CD14-positive monocyte (primary cell): ENCODE results near the gene HSPA1L. TPM values are rescaled to one million over a fixed set of nuclear protein-coding genes. Genes with fewer than 3 reads are reported as not detected.

Experiments used
- DNase-seq, 3 donors: peaks; one replicate each; pipeline ENCODE4 v3.0.0-alpha.2; 2011 to 2022
- H2AFZ ChIP-seq: 2 replicates; pipeline ENCODE4 v1.6.0; 2012; ENCODE audit warnings: mild to moderate bottlenecking, low read depth, low read length, inconsistent platforms; ENCODE audit not compliant: insufficient read depth, poor library complexity, severe bottlenecking
- H3K27ac ChIP-seq, 2 donors: 1 replicate in 1 of 2; 2 replicates in 1 of 2; pipeline ENCODE4 v1.5.1; 2012 to 2013; ENCODE audit warnings: low read length in 2 of 2, control low read depth in 1 of 2, inconsistent platforms in 1 of 2, low read depth in 1 of 2, mild to moderate bottlenecking in 1 of 2
- H3K27me3 ChIP-seq, 2 donors: one replicate each; pipeline versions ENCODE4 v1.6.0 to v1.6.1; 2011 to 2013; ENCODE audit warnings: low read length in 2 of 2; ENCODE audit not compliant: control insufficient read depth in 2 of 2, insufficient read depth in 2 of 2
- H3K36me3 ChIP-seq, 2 donors: replicated peaks in 1 of 2; 1 replicate in 1 of 2; 2 replicates in 1 of 2; pipeline versions ENCODE4 v1.5.1 to v1.6.1; 2012 to 2013; ENCODE audit warnings: low read length in 2 of 2, control low read depth in 1 of 2, inconsistent platforms in 1 of 2, mild to moderate bottlenecking in 1 of 2; ENCODE audit not compliant: insufficient read depth in 2 of 2, control insufficient read depth in 1 of 2
- H3K4me1 ChIP-seq, 2 donors: 1 replicate in 1 of 2; 2 replicates in 1 of 2; pipeline versions ENCODE4 v1.5.1 to v1.6.1; 2012 to 2013; ENCODE audit warnings: low read length in 2 of 2, control low read depth in 1 of 2, inconsistent platforms in 1 of 2, mild to moderate bottlenecking in 1 of 2, moderate library complexity in 1 of 2; ENCODE audit not compliant: insufficient read depth in 2 of 2, control insufficient read depth in 1 of 2
- H3K4me2 ChIP-seq: replicated peaks from 2 replicates; pipeline ENCODE3; 2012; ENCODE audit warnings: low read length, moderate library complexity, mild to moderate bottlenecking; ENCODE audit not compliant: poor library complexity, severe bottlenecking; ENCODE audit errors: extremely low read depth
- H3K4me3 ChIP-seq, 3 experiments: fragments of 200-600 bp in 1 of 3; sonication (generic) in 1 of 3; replicated peaks in 1 of 3; 1 replicate in 2 of 3; 2 replicates in 1 of 3; pipeline ENCODE4 v1.5.1; 2011 to 2013; ENCODE audit warnings: low read length in 3 of 3, mild to moderate bottlenecking in 3 of 3, control low read depth in 2 of 3, low read depth in 2 of 3, inconsistent platforms in 1 of 3, moderate library complexity in 1 of 3
- H3K79me2 ChIP-seq: 2 replicates; pipeline ENCODE4 v1.6.0; 2012; ENCODE audit warnings: mild to moderate bottlenecking, control low read depth, inconsistent platforms, low read length, moderate library complexity; ENCODE audit not compliant: insufficient read depth
- H3K9ac ChIP-seq: 2 replicates; pipeline ENCODE4 v1.6.0; 2017; ENCODE audit warnings: low read length, mild to moderate bottlenecking; ENCODE audit not compliant: insufficient read depth, poor library complexity, severe bottlenecking
- H3K9me3 ChIP-seq, 2 donors: replicated peaks in 1 of 2; 1 replicate in 1 of 2; 2 replicates in 1 of 2; pipeline versions ENCODE4 v1.5.1 to v1.6.1; 2012 to 2013; ENCODE audit warnings: low read length in 2 of 2, control low read depth in 1 of 2; ENCODE audit not compliant: control insufficient read depth in 1 of 2, insufficient read depth in 1 of 2
- H4K20me1 ChIP-seq: 2 replicates; pipeline ENCODE4 v1.6.0; 2012; ENCODE audit warnings: mild to moderate bottlenecking, low read length, control low read depth, moderate library complexity; ENCODE audit not compliant: insufficient read depth
- H3K27ac Mint-ChIP-seq, 7 donors: one replicate each; pipeline ENCODE4 v1.8.0; 2020; ENCODE audit warnings: mild to moderate bottlenecking in 7 of 7, mixed read lengths in 7 of 7, moderate library complexity in 6 of 7, inconsistent platforms in 2 of 7
- H3K27me3 Mint-ChIP-seq, 3 donors: one replicate each; pipeline ENCODE4 v1.8.0; 2021 to 2022; ENCODE audit warnings: low read depth in 3 of 3, mild to moderate bottlenecking in 3 of 3, mixed read lengths in 3 of 3, moderate library complexity in 3 of 3, inconsistent platforms in 1 of 3
- H3K36me3 Mint-ChIP-seq, 2 donors: one replicate each; pipeline ENCODE4 v1.8.0; 2020; ENCODE audit warnings: mixed read lengths in 2 of 2, inconsistent platforms in 1 of 2, mild to moderate bottlenecking in 1 of 2
- H3K4me1 Mint-ChIP-seq: one replicate; pipeline ENCODE4 v1.8.0; 2020; ENCODE audit warnings: mild to moderate bottlenecking, mixed read lengths
- H3K4me3 Mint-ChIP-seq, 2 donors: one replicate each; pipeline ENCODE4 v1.8.0; 2020; ENCODE audit warnings: mild to moderate bottlenecking in 2 of 2, mixed read lengths in 2 of 2, moderate library complexity in 1 of 2
- H3K9me3 Mint-ChIP-seq, 7 donors: one replicate each; pipeline ENCODE4 v1.8.0; 2020 to 2022; ENCODE audit warnings: mixed read lengths in 7 of 7, mild to moderate bottlenecking in 6 of 7, moderate library complexity in 6 of 7, inconsistent platforms in 2 of 7
- WGBS: methylation state at CpG from one replicate; pipeline ENCODE4 v1.1.5; 2013; ENCODE audit warnings: missing lambda C conversion rate; ENCODE audit not compliant: insufficient coverage; 5-methylcytosine and 5-hydroxymethylcytosine counted together
- intact Hi-C, 2 donors: fragments of 100-400 bp; cut with micrococcal nuclease; formaldehyde crosslinking; loops; one replicate each; pipeline versions ENCODE4 v1.15.0 to v1.15.1; 2023
- polyA plus RNA-seq, 3 donors: library from polyadenylated mRNA; depleted of rRNA in 1 of 3; unstranded in 2 of 3; stranded (reverse) in 1 of 3; fragments of 300-500 nt in 2 of 3; fragments of >200 nt in 1 of 3; fragmentation: Illumina TruSeq in 2 of 3; gene quantifications; 1 replicate in 2 of 3; 2 replicates in 1 of 3; pipeline ENCODE4 v1.2.3, GENCODE V29; 2012 to 2021
- TF ChIP-seq, protein P1 (sequence below): fragments of 200-600 bp; IDR thresholded peaks from one replicate; pipeline ENCODE4 v1.8.0; 2022; ENCODE audit warnings: antibody characterized with exemption, mild to moderate bottlenecking

HSPA1L gene
- polyA plus RNA-seq, 3 donors: 0.53 to 0.72 (median 0.55) TPM

- intact Hi-C loops: loop anchor here (2.0 to 10.0 kb wide), 3 partner anchors 25 to 317 kb away; partner anchors contain the start of genes ATP6V1G2 (in 1 of the 2), DDX39B (in 1 of the 2), EHMT2 (in 1 of the 2) and NFKBIL1 (in 1 of the 2)
- Mint-ChIP-seq H3K4me3 (peak overlapping the region; percentile 94 to 98), H3K27me3 (peaks cover 0 to 2% (median 2%) of the 10 kb centered on the region in 3 donors), H3K4me1 (peaks cover 23% of the 10 kb centered on the region), H3K36me3 (peaks cover 33 to 46% of the 10 kb centered on the region in 2 donors), H3K9me3 (peaks cover 0 to 2% (median 0%) of the 10 kb centered on the region in 7 donors), H3K27ac (peak overlapping the region; percentile 93 to 98 (median 96))
- Histone ChIP-seq H2AFZ (peak overlapping the region; percentile 80), H3K27me3 (no peaks in the 10 kb centered on the region), H3K4me2 (peak overlapping the region; percentile 84), H3K9me3 (no peaks in the 10 kb centered on the region), H3K27ac (peak overlapping the region; percentile 72 to 89), H3K79me2 (peaks cover 16% of the 10 kb centered on the region), H3K36me3 (peaks cover 35 to 44% of the 10 kb centered on the region in 2 donors), H4K20me1 (peaks cover 6% of the 10 kb centered on the region), H3K4me1 (peaks cover 22 to 28% of the 10 kb centered on the region in 2 donors), H3K9ac (peak overlapping the region; percentile 83), H3K4me3 (peak overlapping the region; percentile 55 to 97 (median 85))
- TF ChIP-seq, protein P1, sequence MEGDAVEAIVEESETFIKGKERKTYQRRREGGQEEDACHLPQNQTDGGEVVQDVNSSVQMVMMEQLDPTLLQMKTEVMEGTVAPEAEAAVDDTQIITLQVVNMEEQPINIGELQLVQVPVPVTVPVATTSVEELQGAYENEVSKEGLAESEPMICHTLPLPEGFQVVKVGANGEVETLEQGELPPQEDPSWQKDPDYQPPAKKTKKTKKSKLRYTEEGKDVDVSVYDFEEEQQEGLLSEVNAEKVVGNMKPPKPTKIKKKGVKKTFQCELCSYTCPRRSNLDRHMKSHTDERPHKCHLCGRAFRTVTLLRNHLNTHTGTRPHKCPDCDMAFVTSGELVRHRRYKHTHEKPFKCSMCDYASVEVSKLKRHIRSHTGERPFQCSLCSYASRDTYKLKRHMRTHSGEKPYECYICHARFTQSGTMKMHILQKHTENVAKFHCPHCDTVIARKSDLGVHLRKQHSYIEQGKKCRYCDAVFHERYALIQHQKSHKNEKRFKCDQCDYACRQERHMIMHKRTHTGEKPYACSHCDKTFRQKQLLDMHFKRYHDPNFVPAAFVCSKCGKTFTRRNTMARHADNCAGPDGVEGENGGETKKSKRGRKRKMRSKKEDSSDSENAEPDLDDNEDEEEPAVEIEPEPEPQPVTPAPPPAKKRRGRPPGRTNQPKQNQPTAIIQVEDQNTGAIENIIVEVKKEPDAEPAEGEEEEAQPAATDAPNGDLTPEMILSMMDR: no peak
- no peak for DNase-seq
- 42% methylated on average over 16 of the region's 17 CpGs for WGBS
Measured at GRCh38 chr6:31861919-31862343, 46.8 kb upstream of the HSPA1L start.

- Histone ChIP-seq H2AFZ (no peak overlapping the region), H3K9me3 (no peaks in the 10 kb centered on the region), H3K27ac (no peak overlapping the region), H3K4me1 (peaks cover 22 to 28% of the 10 kb centered on the region in 2 donors), H3K4me3 (no peak overlapping the region), H4K20me1 (peaks cover 6% of the 10 kb centered on the region), H3K27me3 (no peaks in the 10 kb centered on the region), H3K4me2 (no peak overlapping the region), H3K79me2 (peaks cover 16% of the 10 kb centered on the region), H3K36me3 (peaks cover 36 to 47% of the 10 kb centered on the region in 2 donors), H3K9ac (no peak overlapping the region)
- peaks cover 23% of the 10 kb centered on the region for H3K4me1 Mint-ChIP-seq
- peaks cover 35 to 53% of the 10 kb centered on the region in 2 donors for H3K36me3 Mint-ChIP-seq
- no peak overlapping the region for H3K4me3 Mint-ChIP-seq
- TF ChIP-seq, protein P1: no peak
- peaks cover 0 to 2% (median 0%) of the 10 kb centered on the region in 7 donors for H3K9me3 Mint-ChIP-seq
- 93% methylated on average over 3 of the region's 7 CpGs for WGBS
- peaks cover 0 to 2% (median 2%) of the 10 kb centered on the region in 3 donors for H3K27me3 Mint-ChIP-seq
- H3K27ac Mint-ChIP-seq: peak overlapping the region in 3 of 7 donors; percentile 7 to 50 (median 28)
- DNase-seq: no peak
- intact Hi-C loops: loop anchor here (5.0 to 10.0 kb wide), 2 partner anchors 36 to 316 kb away; partner anchors contain the start of genes ATP6V1G2 (in 1 of the 2), DDX39B (in 1 of the 2), EHMT2 (in 1 of the 2) and NFKBIL1 (in 1 of the 2)
Measured at GRCh38 chr6:31861150-31861549, 46.1 kb upstream of the HSPA1L start.
